B cell (primary cell): ENCODE results near the gene CHAF1A. TPM values are rescaled to one million over a fixed set of nuclear protein-coding genes. Genes with fewer than 3 reads are reported as not detected.
A peak's percentile ranks its signal among the peaks of the same experiment; 100 is the strongest.

Experiments
- ATAC-seq: fragments of 200-7000 bp; cut with Tn5 transposase; one replicate; pipeline ENCODE4 v1.10.0; 2021; ENCODE audit warnings: low read depth, mild to moderate bottlenecking, moderate number of reproducible peaks, moderate library complexity
- CTCF ChIA-PET: fragments of 350-600 bp; sonication (Branson Sonifier 250); formaldehyde crosslinking; loops from one replicate; lab custom pipeline; 2021; ENCODE audit warnings: antibody characterized with exemption, inconsistent platforms; lab: Charles Lee
- POLR2A ChIA-PET: fragments of 350-600 bp; sonication (Branson Sonifier 250); formaldehyde crosslinking; loops from one replicate; lab custom pipeline; 2021; ENCODE audit warnings: antibody characterized with exemption; lab: Charles Lee
- DNase-seq: peaks from one replicate; pipeline ENCODE4 v3.0.0; 2013
- H2AFZ ChIP-seq: 2 replicates; pipeline ENCODE4 v1.6.1; 2012; ENCODE audit warnings: mild to moderate bottlenecking, low read depth, low read length; ENCODE audit not compliant: insufficient read depth, poor library complexity, severe bottlenecking
- H3K27ac ChIP-seq, 2 donors: 1 replicate in 1 of 2; 2 replicates in 1 of 2; pipeline ENCODE4 v1.5.1; 2012 to 2013; ENCODE audit warnings: low read length in 2 of 2, mild to moderate bottlenecking in 2 of 2, moderate library complexity in 1 of 2
- H3K27me3 ChIP-seq, 4 experiments: fragments of 200-600 bp in 1 of 4; sonication (generic) in 1 of 4; replicated peaks in 1 of 4; 1 replicate in 2 of 4; 2 replicates in 2 of 4; pipeline versions ENCODE4 v1.6.1 to v1.7.0; 2013 to 2016; ENCODE audit warnings: low read length in 3 of 4, mild to moderate bottlenecking in 2 of 4, mixed read lengths in 1 of 4, moderate library complexity in 1 of 4; ENCODE audit not compliant: insufficient read depth in 4 of 4, control insufficient read depth in 3 of 4; ENCODE audit errors: control extremely low read depth in 1 of 4
- H3K36me3 ChIP-seq, 2 experiments: replicated peaks in 1 of 2; 1 replicate in 1 of 2; 2 replicates in 1 of 2; pipeline versions ENCODE4 v1.6.1 to v1.7.1; 2013; ENCODE audit warnings: low read length in 1 of 2; ENCODE audit not compliant: insufficient read depth in 2 of 2, control insufficient read depth in 1 of 2; ENCODE audit errors: control extremely low read depth in 1 of 2, extremely low read depth in 1 of 2
- H3K4me1 ChIP-seq, 2 donors: fragments of 200-600 bp in 1 of 2; sonication (generic) in 1 of 2; 1 replicate in 1 of 2; 2 replicates in 1 of 2; pipeline versions ENCODE4 v1.5.1 to v1.6.1; 2013 to 2017; ENCODE audit warnings: low read length in 2 of 2; ENCODE audit not compliant: control insufficient read depth in 2 of 2, insufficient read depth in 2 of 2
- H3K4me2 ChIP-seq: replicated peaks from 2 replicates; pipeline ENCODE3; 2012; ENCODE audit warnings: mild to moderate bottlenecking, low read depth, low read length; ENCODE audit not compliant: poor library complexity, severe bottlenecking
- H3K4me3 ChIP-seq, 5 experiments: fragments of 200-600 bp in 1 of 5; sonication (generic) in 1 of 5; 1 replicate in 3 of 5; 2 replicates in 2 of 5; pipeline versions ENCODE4 v1.5.1 to v1.7.0; 2011 to 2016; ENCODE audit warnings: low read length in 4 of 5, mild to moderate bottlenecking in 4 of 5, low read depth in 2 of 5, control low read depth in 1 of 5, moderate library complexity in 1 of 5; ENCODE audit not compliant: insufficient read depth in 1 of 5; ENCODE audit errors: control extremely low read depth in 1 of 5, extremely low read depth in 1 of 5
- H3K79me2 ChIP-seq: fragments of 200-600 bp; sonication (generic); one replicate; pipeline ENCODE4 v1.6.0; 2016; ENCODE audit warnings: low read length; ENCODE audit not compliant: control insufficient read depth, insufficient read depth
- H3K9ac ChIP-seq: fragments of 200-600 bp; sonication (generic); 2 replicates; pipeline ENCODE4 v1.6.1; 2017; ENCODE audit warnings: mild to moderate bottlenecking, low read length, moderate library complexity
- H3K9me3 ChIP-seq, 3 donors: one replicate each; pipeline versions ENCODE4 v1.6.1 to v1.7.1; 2013; ENCODE audit warnings: low read length in 2 of 3; ENCODE audit not compliant: control insufficient read depth in 2 of 3, insufficient read depth in 1 of 3; ENCODE audit errors: control extremely low read depth in 1 of 3
- H4K20me1 ChIP-seq: 2 replicates; pipeline ENCODE4 v1.6.0; 2012; ENCODE audit warnings: mild to moderate bottlenecking, low read length; ENCODE audit not compliant: insufficient read depth, control insufficient read depth, poor library complexity, severe bottlenecking
- H3K27ac Mint-ChIP-seq: one replicate; pipeline ENCODE4 v1.8.0; 2021; ENCODE audit warnings: mixed read lengths
- H3K27me3 Mint-ChIP-seq: one replicate; pipeline ENCODE4 v1.8.0; 2021; ENCODE audit warnings: mixed read lengths
- H3K4me1 Mint-ChIP-seq: one replicate; pipeline ENCODE4 v1.8.0; 2021; ENCODE audit warnings: mixed read lengths
- H3K4me3 Mint-ChIP-seq: one replicate; pipeline ENCODE4 v1.8.0; 2021; ENCODE audit warnings: mixed read lengths
- H3K9me3 Mint-ChIP-seq: one replicate; pipeline ENCODE4 v1.8.0; 2022; ENCODE audit warnings: mixed read lengths; ENCODE audit not compliant: insufficient read depth
- CTCF ChIP-seq: fragments of 200-600 bp; IDR thresholded peaks from one replicate; pipeline ENCODE4 v1.8.0; 2022; ENCODE audit warnings: antibody characterized with exemption, mild to moderate bottlenecking
- EZH2 ChIP-seq: IDR thresholded peaks from 2 replicates; pipeline ENCODE4 v1.6.1; 2012; ENCODE audit warnings: borderline replicate concordance, low read depth, mild to moderate bottlenecking, moderate library complexity, low read length; ENCODE audit not compliant: insufficient read depth, poor library complexity, severe bottlenecking
- whole genome bisulfite sequencing: methylation state at CpG from one replicate; pipeline ENCODE4 v1.1.5; 2013; ENCODE audit warnings: missing lambda C conversion rate; ENCODE audit not compliant: insufficient coverage; 5-methylcytosine and 5-hydroxymethylcytosine counted together
- intact Hi-C: fragments of 100-400 bp; cut with micrococcal nuclease; formaldehyde crosslinking; loops from one replicate; pipeline ENCODE4 v1.10.0; 2022
- polyA plus RNA-seq: library from polyadenylated mRNA; depleted of rRNA; stranded (reverse); fragments of >200 nt; gene quantifications from 2 replicates; pipeline ENCODE4 v1.2.3, GENCODE V29; 2012
- total RNA-seq, 2 donors: library from RNA; stranded (reverse); fragments of 120-200 nt in 1 of 2; gene quantifications; 1 replicate in 1 of 2; 2 replicates in 1 of 2; pipeline versions ENCODE4 v1.2.3 to v1.2.4, GENCODE V29; 2013 to 2022

The CHAF1A gene
- total and polyA plus RNA-seq, 2 donors (not counting 1 experiment from before 2014, with no cell fraction given): 15.1 to 19.7 TPM

GRCh38 chr19:4378886-4379285, 23.6 kb upstream of the CHAF1A start:
- WGBS: 64% methylated on average over 11 of the region's 11 CpGs
- Histone ChIP-seq H3K27ac (peak overlapping the region; percentile 75 to 81), H3K27me3 (no peaks in the 10 kb centered on the region), H3K36me3 (peaks cover 0 to 6% of the 10 kb centered on the region in 2 experiments), H2AFZ (no peak overlapping the region), H4K20me1 (peaks cover 44% of the 10 kb centered on the region), H3K4me3 (peak overlapping the region in 2 of 5 experiments; percentile 27 to 44), H3K4me2 (peak overlapping the region; percentile 78), H3K9me3 (peaks cover 0 to 7% (median 0%) of the 10 kb centered on the region in 3 donors), H3K4me1 (peaks cover 77 to 82% of the 10 kb centered on the region in 2 donors), H3K9ac (peak overlapping the region; percentile 45), H3K79me2 (peaks cover 91% of the 10 kb centered on the region)
- Mint-ChIP-seq H3K4me1 (peaks cover 83% of the 10 kb centered on the region), H3K4me3 (peak overlapping the region; percentile 92), H3K27me3 (no peaks in the 10 kb centered on the region), H3K9me3 (no peaks in the 10 kb centered on the region), H3K27ac (peak overlapping the region; percentile 97)
- ChIA-PET CTCF (interaction anchor here (1.0 to 2.2 kb wide), 3 partner anchors 9 to 23 kb away, joined by 3 to 8 read pairs (median 4); partner anchors contain the start of gene CHAF1A), POLR2A (interaction anchor here (1.0 kb wide), 1 partner anchor 16 kb away, joined by 3 read pairs; no protein-coding TSS in a partner anchor)
- TF ChIP-seq EZH2 (no peak), CTCF (no peak)
- no peak for ATAC-seq
- intact Hi-C loops: loop anchor here (2.0 to 5.0 kb wide), 2 partner anchors 16 to 78 kb away; partner anchors contain the start of gene UBXN6
- DNase-seq: peak; percentile 26
